ENCODE results near the gene EFTUD2.
A peak's percentile ranks its signal among the peaks of the same experiment; 100 is the strongest.

EFTUD2 gene

GRCh38 chr17:44931376-44931775, 32.1 kb upstream of the EFTUD2 start:
- peak overlapping the region; percentile 14 for H3K27ac Mint-ChIP-seq
- no peaks in the 10 kb centered on the region for H3K36me3 Mint-ChIP-seq
- H3K27me3 Mint-ChIP-seq: no peaks in the 10 kb centered on the region
- no peaks in the 10 kb centered on the region for H3K9me3 Mint-ChIP-seq
- ATAC-seq (replicated peaks): no peak
- no peaks in the 10 kb centered on the region for H3K4me1 Mint-ChIP-seq
- no peak overlapping the region for H3K4me3 Mint-ChIP-seq
- no peak for DNase-seq

- no peak for ATAC-seq (replicated peaks)
Measured at GRCh38 chr17:44930667-44931066, 31.4 kb upstream of the EFTUD2 start.

GRCh38 chr17:44928950-44929720, 29.9 kb upstream of the EFTUD2 start:
- DNase-seq (no peak), ATAC-seq (replicated peaks) (no peak)
- Mint-ChIP-seq H3K27me3 (no peaks in the 10 kb centered on the region), H3K36me3 (no peaks in the 10 kb centered on the region), H3K4me3 (no peak overlapping the region), H3K9me3 (no peaks in the 10 kb centered on the region), H3K4me1 (no peaks in the 10 kb centered on the region), H3K27ac (no peak overlapping the region)

More at GRCh38 chr17:44930667-44931066, 31.4 kb upstream of the EFTUD2 start:
- Mint-ChIP-seq H3K36me3 (no peaks in the 10 kb centered on the region), H3K27me3 (no peaks in the 10 kb centered on the region), H3K9me3 (no peaks in the 10 kb centered on the region), H3K27ac (no peak overlapping the region), H3K4me3 (no peak overlapping the region), H3K4me1 (no peaks in the 10 kb centered on the region)
- DNase-seq: no peak

- no peak for ATAC-seq (replicated peaks)
- H3K9me3 Mint-ChIP-seq: no peaks in the 10 kb centered on the region
Measured at GRCh38 chr17:44928136-44928535, 28.9 kb upstream of the EFTUD2 start.

GRCh38 chr17:44927696-44928095, 28.5 kb upstream of the EFTUD2 start:
- DNase-seq (no peak), ATAC-seq (replicated peaks) (no peak)
- H3K27ac Mint-ChIP-seq: no peak overlapping the region
- H3K27me3 Mint-ChIP-seq: peaks cover 0 to 3% of the 10 kb centered on the region in 2 donors
- no peak overlapping the region for H3K4me3 Mint-ChIP-seq
- H3K9me3 Mint-ChIP-seq: no peaks in the 10 kb centered on the region
- H3K4me1 Mint-ChIP-seq: no peaks in the 10 kb centered on the region
- H3K36me3 Mint-ChIP-seq: no peaks in the 10 kb centered on the region

More at GRCh38 chr17:44928136-44928535, 28.9 kb upstream of the EFTUD2 start:
- H3K27ac Mint-ChIP-seq: no peak overlapping the region
- no peak overlapping the region for H3K4me3 Mint-ChIP-seq
- no peaks in the 10 kb centered on the region for H3K36me3 Mint-ChIP-seq
- no peaks in the 10 kb centered on the region for H3K27me3 Mint-ChIP-seq
- H3K4me1 Mint-ChIP-seq: no peaks in the 10 kb centered on the region
- no peak for DNase-seq

- DNase-seq (no peak), ATAC-seq (replicated peaks) (no peak)
- Mint-ChIP-seq H3K27ac (no peak overlapping the region), H3K9me3 (no peaks in the 10 kb centered on the region), H3K4me1 (no peaks in the 10 kb centered on the region), H3K4me3 (no peak overlapping the region), H3K27me3 (peaks cover 6 to 10% of the 10 kb centered on the region in 2 donors), H3K36me3 (no peaks in the 10 kb centered on the region)
Measured at GRCh38 chr17:44926821-44927525, 27.7 kb upstream of the EFTUD2 start.

- Mint-ChIP-seq H3K27me3 (peaks cover 12 to 18% of the 10 kb centered on the region in 2 donors), H3K9me3 (no peaks in the 10 kb centered on the region), H3K27ac (no peak overlapping the region), H3K36me3 (no peaks in the 10 kb centered on the region), H3K4me3 (no peak overlapping the region), H3K4me1 (peaks cover under 1 to 3% of the 10 kb centered on the region in 2 donors)
- no peak for ATAC-seq (replicated peaks)
- no peak for DNase-seq
Measured at GRCh38 chr17:44925731-44926697, 26.8 kb upstream of the EFTUD2 start.

- peaks cover 15 to 27% of the 10 kb centered on the region in 2 donors for H3K27me3 Mint-ChIP-seq
- no peak overlapping the region for H3K4me3 Mint-ChIP-seq
- H3K9me3 Mint-ChIP-seq: no peaks in the 10 kb centered on the region
- H3K4me1 Mint-ChIP-seq: peaks cover 16 to 17% of the 10 kb centered on the region in 2 donors
- DNase-seq (no peak), ATAC-seq (replicated peaks) (no peak)
- no peaks in the 10 kb centered on the region for H3K36me3 Mint-ChIP-seq
- H3K27ac Mint-ChIP-seq: no peak overlapping the region
Measured at GRCh38 chr17:44924107-44924544, 24.9 kb upstream of the EFTUD2 start.

- Mint-ChIP-seq H3K9me3 (no peaks in the 10 kb centered on the region), H3K4me3 (no peak overlapping the region), H3K27me3 (peaks cover 15 to 27% of the 10 kb centered on the region in 2 donors), H3K27ac (no peak overlapping the region), H3K36me3 (no peaks in the 10 kb centered on the region), H3K4me1 (peaks cover 16 to 17% of the 10 kb centered on the region in 2 donors)
- DNase-seq (no peak), ATAC-seq (replicated peaks) (no peak)
Measured at GRCh38 chr17:44922746-44923470, 23.7 kb upstream of the EFTUD2 start.

GRCh38 chr17:44922136-44922535, 22.9 kb upstream of the EFTUD2 start:
- no peaks in the 10 kb centered on the region for H3K36me3 Mint-ChIP-seq
- no peaks in the 10 kb centered on the region for H3K9me3 Mint-ChIP-seq
- no peak for DNase-seq
- peaks cover 16 to 17% of the 10 kb centered on the region in 2 donors for H3K4me1 Mint-ChIP-seq
- ATAC-seq (replicated peaks): no peak
- no peak overlapping the region for H3K4me3 Mint-ChIP-seq
- H3K27ac Mint-ChIP-seq: no peak overlapping the region
- H3K27me3 Mint-ChIP-seq: peaks cover 15 to 27% of the 10 kb centered on the region in 2 donors

GRCh38 chr17:44921122-44921882, 22.1 kb upstream of the EFTUD2 start:
- peaks cover 15 to 34% of the 10 kb centered on the region in 2 donors for H3K27me3 Mint-ChIP-seq
- no peak overlapping the region for H3K4me3 Mint-ChIP-seq
- H3K27ac Mint-ChIP-seq: peak overlapping the region; percentile 47
- peaks cover 16 to 17% of the 10 kb centered on the region in 2 donors for H3K4me1 Mint-ChIP-seq
- DNase-seq (no peak), ATAC-seq (replicated peaks) (no peak)
- H3K36me3 Mint-ChIP-seq: no peaks in the 10 kb centered on the region
- no peaks in the 10 kb centered on the region for H3K9me3 Mint-ChIP-seq

GRCh38 chr17:44920565-44920940, 21.3 kb upstream of the EFTUD2 start:
- H3K4me1 Mint-ChIP-seq: peaks cover 16 to 17% of the 10 kb centered on the region in 2 donors
- no peaks in the 10 kb centered on the region for H3K36me3 Mint-ChIP-seq
- no peaks in the 10 kb centered on the region for H3K9me3 Mint-ChIP-seq
- ATAC-seq (replicated peaks) (peak; percentile 49 to 51), DNase-seq (no peak)
- H3K4me3 Mint-ChIP-seq: peak overlapping the region in 1 of 2 donors; percentile 26
- no peak overlapping the region for H3K27ac Mint-ChIP-seq
- peaks cover 20 to 42% of the 10 kb centered on the region in 2 donors for H3K27me3 Mint-ChIP-seq
